ENCODE data around the gene HHAT.
A peak's percentile ranks its signal among the peaks of the same experiment; 100 is the strongest.

HHAT gene

GRCh38 chr1:210571356-210572284 lies 242.9 kb downstream of the HHAT start:
- no peak for DNase-seq (ENCODE audit: insufficient read length, low spot score)
- TF ChIP-seq, protein P1, sequence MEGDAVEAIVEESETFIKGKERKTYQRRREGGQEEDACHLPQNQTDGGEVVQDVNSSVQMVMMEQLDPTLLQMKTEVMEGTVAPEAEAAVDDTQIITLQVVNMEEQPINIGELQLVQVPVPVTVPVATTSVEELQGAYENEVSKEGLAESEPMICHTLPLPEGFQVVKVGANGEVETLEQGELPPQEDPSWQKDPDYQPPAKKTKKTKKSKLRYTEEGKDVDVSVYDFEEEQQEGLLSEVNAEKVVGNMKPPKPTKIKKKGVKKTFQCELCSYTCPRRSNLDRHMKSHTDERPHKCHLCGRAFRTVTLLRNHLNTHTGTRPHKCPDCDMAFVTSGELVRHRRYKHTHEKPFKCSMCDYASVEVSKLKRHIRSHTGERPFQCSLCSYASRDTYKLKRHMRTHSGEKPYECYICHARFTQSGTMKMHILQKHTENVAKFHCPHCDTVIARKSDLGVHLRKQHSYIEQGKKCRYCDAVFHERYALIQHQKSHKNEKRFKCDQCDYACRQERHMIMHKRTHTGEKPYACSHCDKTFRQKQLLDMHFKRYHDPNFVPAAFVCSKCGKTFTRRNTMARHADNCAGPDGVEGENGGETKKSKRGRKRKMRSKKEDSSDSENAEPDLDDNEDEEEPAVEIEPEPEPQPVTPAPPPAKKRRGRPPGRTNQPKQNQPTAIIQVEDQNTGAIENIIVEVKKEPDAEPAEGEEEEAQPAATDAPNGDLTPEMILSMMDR (IDR thresholded peaks at IDR 0.05; ENCODE audit: insufficient read depth, missing control alignments): no peak
- no peak for FAIRE-seq

DNA sequence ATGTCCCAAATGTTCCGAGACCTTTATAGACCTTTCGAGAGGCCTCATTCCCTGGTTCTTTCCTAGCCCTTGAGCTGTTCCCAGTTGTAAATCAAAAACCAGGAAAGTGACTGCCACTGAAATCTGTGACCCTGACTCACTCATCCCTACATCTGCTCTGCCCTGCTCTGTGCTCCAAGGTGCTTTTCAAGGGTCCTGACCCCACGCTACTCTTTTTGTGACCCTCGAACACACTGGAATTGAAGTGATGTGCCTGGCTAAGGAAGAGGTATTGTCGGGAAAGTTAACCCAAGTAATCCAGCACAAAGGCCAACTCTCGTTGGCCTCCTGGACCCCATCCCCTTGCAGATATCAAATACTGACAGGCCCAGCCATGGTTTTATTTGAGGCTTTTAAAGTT lies 244.4 kb downstream of the HHAT start:
- TF ChIP-seq, protein P1 (IDR thresholded peaks at IDR 0.05; ENCODE audit: insufficient read depth, missing control alignments): no peak
- no peak for DNase-seq (ENCODE audit: insufficient read length, low spot score)
- no peak for FAIRE-seq

DNA sequence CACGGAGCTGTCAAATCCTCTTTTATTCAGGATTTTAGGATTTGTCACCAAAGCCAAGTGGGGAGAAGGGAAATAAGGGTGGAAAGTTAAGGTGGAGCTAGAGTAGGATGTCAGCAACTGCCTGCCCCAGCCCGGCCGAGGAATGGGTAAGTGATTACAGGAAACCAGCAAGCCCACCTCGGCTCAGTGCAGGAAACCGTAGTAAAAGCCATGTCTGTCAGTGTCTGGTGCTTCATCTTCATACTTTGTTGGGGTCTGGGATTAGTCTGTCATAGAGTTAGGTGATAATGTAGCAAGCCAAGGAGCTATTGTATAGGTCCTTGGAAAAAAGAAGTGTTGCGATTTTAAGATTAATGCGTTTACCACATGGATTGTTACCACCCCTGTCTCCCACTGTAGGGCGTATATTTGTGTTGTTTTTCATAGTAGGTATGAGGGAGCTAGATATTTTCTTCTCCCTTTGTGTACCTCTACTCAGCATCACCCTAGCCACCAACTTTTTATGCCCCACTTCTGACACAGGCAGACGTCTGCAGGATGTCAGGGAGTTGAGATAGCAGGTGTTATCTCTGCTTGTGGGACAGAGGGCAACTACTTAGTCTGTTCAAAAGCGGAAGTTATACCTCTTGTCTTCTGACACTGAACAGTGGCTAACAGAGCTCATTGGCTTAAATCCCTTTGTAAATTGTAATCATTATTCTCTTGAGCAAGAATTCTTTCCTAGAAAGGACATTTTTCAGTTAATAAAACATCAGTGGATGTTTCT lies 253.7 kb downstream of the HHAT start:
- DNase-seq (ENCODE audit: insufficient read length, low spot score): no peak
- TF ChIP-seq, protein P1 (IDR thresholded peaks at IDR 0.05; ENCODE audit: insufficient read depth, missing control alignments): no peak
- FAIRE-seq: peak; percentile 25

DNA sequence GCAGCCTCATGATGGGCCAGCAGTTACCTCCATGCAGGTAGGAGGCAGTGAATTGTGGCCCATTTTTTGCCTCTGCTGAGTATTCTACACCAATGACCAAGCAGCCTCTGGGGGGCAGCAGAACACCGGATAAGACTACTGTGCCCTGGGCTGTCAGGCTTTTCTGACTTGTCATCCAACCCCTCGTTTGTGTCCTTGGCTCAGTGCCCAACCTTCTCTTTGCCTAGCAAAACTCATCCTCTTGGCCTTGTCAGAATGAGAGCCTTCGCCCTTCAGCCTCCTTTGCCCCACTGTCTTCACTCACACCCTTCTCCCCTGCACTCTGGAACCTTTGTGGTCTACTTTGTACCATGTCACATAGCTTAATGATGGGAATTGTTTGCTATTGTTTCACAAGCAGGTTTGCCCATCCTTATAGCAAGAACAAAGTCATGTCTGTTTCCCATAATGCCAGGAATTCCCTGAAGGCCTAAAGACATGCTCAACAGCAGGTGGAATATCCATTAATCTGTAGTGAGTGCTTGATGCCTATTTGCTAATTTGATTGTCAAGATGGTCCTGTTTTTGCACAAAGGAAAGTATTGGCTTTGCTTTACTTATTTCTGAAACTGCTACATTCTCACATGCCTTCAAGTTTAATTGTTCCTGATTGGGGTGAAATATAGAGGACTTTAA lies 255.9 kb downstream of the HHAT start:
- FAIRE-seq: peak; percentile 99
- DNase-seq (ENCODE audit: insufficient read length, low spot score): peak; percentile 62
- TF ChIP-seq, protein P1 (IDR thresholded peaks at IDR 0.05; ENCODE audit: insufficient read depth, missing control alignments): peak; percentile 99

DNA sequence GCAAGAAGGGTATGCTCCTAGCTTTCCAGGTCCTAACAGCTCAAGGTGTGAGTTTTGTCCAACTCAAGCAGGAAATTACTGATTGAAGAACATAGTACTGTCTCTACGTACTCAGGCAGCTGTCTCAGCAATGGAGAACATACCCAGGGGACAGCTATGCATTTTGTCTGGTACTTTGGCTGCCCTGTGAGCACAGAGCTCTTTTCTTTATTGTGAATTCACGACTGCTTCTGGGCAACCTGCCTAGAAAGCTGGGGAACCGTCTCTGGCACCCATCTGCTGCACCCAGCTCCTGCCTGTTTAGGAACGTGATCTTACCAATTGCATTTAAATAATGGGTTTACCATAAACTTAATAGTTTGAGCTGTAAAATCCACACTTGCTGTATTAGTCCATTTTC lies 258.1 kb downstream of the HHAT start:
- DNase-seq (ENCODE audit: insufficient read length, low spot score) (no peak), FAIRE-seq (no peak)
- TF ChIP-seq, protein P1 (IDR thresholded peaks at IDR 0.05; ENCODE audit: insufficient read depth, missing control alignments): no peak

DNA sequence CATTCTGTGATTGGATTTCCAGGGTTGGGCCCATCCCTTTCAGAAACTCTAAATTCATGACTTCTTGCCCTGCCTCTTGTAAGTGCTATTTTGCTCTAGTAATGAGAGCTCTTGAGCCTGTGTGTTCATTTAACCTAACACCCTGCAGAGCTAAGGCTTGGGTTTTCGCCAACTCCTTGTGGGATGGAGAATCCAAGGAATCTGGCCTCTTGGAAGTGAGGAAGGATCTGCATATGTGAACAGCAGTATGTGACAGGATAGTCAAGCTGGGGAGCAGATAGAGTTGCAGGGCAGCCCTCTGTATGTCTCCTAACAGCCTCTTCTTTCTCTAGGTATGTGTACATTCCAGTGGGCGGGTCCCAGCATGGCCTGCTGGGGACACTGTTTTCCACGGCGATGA lies 258.9 kb downstream of the HHAT start:
- no peak for FAIRE-seq
- TF ChIP-seq, protein P1 (IDR thresholded peaks at IDR 0.05; ENCODE audit: insufficient read depth, missing control alignments): no peak
- DNase-seq (ENCODE audit: insufficient read length, low spot score): no peak

All from D721Med (cell line).